Loucy (cell line): Measurements from ENCODE around the gene STPG2.

Experiments used
- H2AFZ ChIP-seq: fragments of 200-600 bp; sonication (generic); 2 replicates; pipeline ENCODE4 v1.6.0; 2016; ENCODE audit warnings: antibody characterized with exemption, mild to moderate bottlenecking, low read length, moderate library complexity
- H3F3A ChIP-seq: fragments of 200-600 bp; 2 replicates; pipeline ENCODE4 v1.6.0; 2016; ENCODE audit warnings: antibody characterized with exemption, low read depth, mild to moderate bottlenecking
- H3K27me3 ChIP-seq: fragments of 200-600 bp; sonication (generic); 2 replicates; pipeline ENCODE4 v1.6.1; 2014; ENCODE audit warnings: low read length, mild to moderate bottlenecking; ENCODE audit not compliant: insufficient read depth, poor library complexity, severe bottlenecking
- H3K36me3 ChIP-seq: fragments of 200-600 bp; sonication (generic); 2 replicates; pipeline ENCODE4 v1.6.1; 2016; ENCODE audit warnings: low read length; ENCODE audit not compliant: insufficient read depth
- H3K4me1 ChIP-seq: fragments of 200-600 bp; sonication (generic); 2 replicates; pipeline ENCODE4 v1.5.1; 2014; ENCODE audit warnings: low read length, mild to moderate bottlenecking; ENCODE audit not compliant: insufficient read depth, poor library complexity, severe bottlenecking
- H3K4me2 ChIP-seq: fragments of 200-600 bp; sonication (generic); 2 replicates; pipeline ENCODE4 v1.6.0; 2014; ENCODE audit warnings: antibody characterized with exemption, low read length, low read depth, mild to moderate bottlenecking; ENCODE audit not compliant: poor library complexity, severe bottlenecking
- H3K4me3 ChIP-seq: fragments of 200-600 bp; sonication (generic); 2 replicates; pipeline ENCODE4 v1.5.1; 2014; ENCODE audit warnings: low read length, mild to moderate bottlenecking, mixed read lengths; ENCODE audit not compliant: poor library complexity, severe bottlenecking
- H3K79me2 ChIP-seq: fragments of 200-600 bp; sonication (generic); 2 replicates; pipeline ENCODE4 v1.6.1; 2014; ENCODE audit warnings: low read length; ENCODE audit not compliant: insufficient read depth
- H3K9ac ChIP-seq: fragments of 200-600 bp; sonication (generic); 2 replicates; pipeline ENCODE4 v1.6.0; 2014; ENCODE audit warnings: mild to moderate bottlenecking, low read depth, low read length, moderate library complexity; ENCODE audit not compliant: poor library complexity, severe bottlenecking
- H3K9me2 ChIP-seq: fragments of 200-600 bp; sonication (generic); replicated peaks from 2 replicates; pipeline ENCODE4 v1.6.1; 2016; ENCODE audit warnings: low read depth, low read length, mixed read lengths
- H3K9me3 ChIP-seq: fragments of 200-600 bp; sonication (generic); 2 replicates; pipeline ENCODE4 v1.6.1; 2014; ENCODE audit warnings: mild to moderate bottlenecking, antibody characterized with exemption, low read length, low read depth; ENCODE audit not compliant: insufficient read depth
- H4K20me1 ChIP-seq: fragments of 200-600 bp; sonication (generic); 2 replicates; pipeline ENCODE4 v1.6.0; 2014; ENCODE audit warnings: antibody characterized with exemption, low read length, mild to moderate bottlenecking; ENCODE audit not compliant: insufficient read depth, poor library complexity, severe bottlenecking
- EZH2phosphoT487 ChIP-seq: fragments of 200-600 bp; IDR thresholded peaks from 2 replicates; pipeline ENCODE4 v1.6.1; 2018; ENCODE audit warnings: antibody characterized with exemption, mild to moderate bottlenecking, moderate library complexity, borderline replicate concordance
- TF ChIP-seq, protein P1 (sequence below): fragments of 200-600 bp; sonication (generic); conservative IDR thresholded peaks from 2 replicates; pipeline ENCODE4 v1.5.1; 2014; ENCODE audit warnings: mild to moderate bottlenecking, antibody characterized with exemption, low read length

STPG2 gene

GRCh38 chr4:98068495-98068894, 74.8 kb downstream of the STPG2 start:
- Histone ChIP-seq H3K4me3 (no peak overlapping the region), H3K36me3 (no peaks in the 10 kb centered on the region), H3F3A (no peaks in the 10 kb centered on the region), H3K79me2 (no peaks in the 10 kb centered on the region), H3K9me3 (no peaks in the 10 kb centered on the region), H3K4me1 (no peaks in the 10 kb centered on the region), H3K9ac (no peak overlapping the region), H2AFZ (no peak overlapping the region), H3K9me2 (no peaks in the 10 kb centered on the region), H3K27me3 (no peaks in the 10 kb centered on the region), H3K4me2 (no peak overlapping the region), H4K20me1 (no peaks in the 10 kb centered on the region)
- TF ChIP-seq, protein P1, sequence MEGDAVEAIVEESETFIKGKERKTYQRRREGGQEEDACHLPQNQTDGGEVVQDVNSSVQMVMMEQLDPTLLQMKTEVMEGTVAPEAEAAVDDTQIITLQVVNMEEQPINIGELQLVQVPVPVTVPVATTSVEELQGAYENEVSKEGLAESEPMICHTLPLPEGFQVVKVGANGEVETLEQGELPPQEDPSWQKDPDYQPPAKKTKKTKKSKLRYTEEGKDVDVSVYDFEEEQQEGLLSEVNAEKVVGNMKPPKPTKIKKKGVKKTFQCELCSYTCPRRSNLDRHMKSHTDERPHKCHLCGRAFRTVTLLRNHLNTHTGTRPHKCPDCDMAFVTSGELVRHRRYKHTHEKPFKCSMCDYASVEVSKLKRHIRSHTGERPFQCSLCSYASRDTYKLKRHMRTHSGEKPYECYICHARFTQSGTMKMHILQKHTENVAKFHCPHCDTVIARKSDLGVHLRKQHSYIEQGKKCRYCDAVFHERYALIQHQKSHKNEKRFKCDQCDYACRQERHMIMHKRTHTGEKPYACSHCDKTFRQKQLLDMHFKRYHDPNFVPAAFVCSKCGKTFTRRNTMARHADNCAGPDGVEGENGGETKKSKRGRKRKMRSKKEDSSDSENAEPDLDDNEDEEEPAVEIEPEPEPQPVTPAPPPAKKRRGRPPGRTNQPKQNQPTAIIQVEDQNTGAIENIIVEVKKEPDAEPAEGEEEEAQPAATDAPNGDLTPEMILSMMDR = no peak
- TF ChIP-seq EZH2phosphoT487 = no peak

DNA sequence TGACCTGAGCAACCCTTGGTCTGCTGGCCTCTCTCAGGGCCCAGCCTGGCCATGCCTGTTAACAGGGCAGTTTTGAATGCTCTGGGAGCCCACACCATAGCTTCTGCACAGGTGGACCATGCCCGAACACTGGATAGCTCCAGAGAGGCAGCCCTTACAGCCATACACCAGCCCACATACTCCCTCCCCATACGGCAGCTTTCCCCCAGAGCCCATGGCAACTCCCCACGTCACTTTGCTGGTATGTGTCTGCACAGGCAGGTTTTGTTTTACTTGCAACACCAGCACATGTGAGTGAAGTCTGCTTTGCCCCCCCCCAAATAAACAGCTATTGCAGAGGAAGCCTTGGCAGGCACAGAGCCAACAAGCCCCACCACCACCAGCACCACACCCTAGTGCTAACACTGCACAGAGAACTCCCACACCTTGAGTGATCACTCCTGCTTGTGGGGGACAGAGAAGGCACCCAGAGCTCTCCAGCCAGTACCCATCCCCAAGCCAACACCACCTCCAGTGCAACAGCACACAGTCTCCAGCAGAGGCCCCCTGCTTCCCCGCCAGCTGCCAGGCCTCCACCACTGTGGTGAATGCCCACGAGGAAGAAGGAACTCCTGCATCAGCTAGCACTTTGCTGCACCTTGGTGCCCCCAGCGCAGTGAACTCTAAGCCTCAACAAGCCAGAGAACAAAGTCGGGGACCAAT, 87.3 kb downstream of the STPG2 start:
- Histone ChIP-seq H3K36me3 (no peaks in the 10 kb centered on the region), H3K4me3 (no peak overlapping the region), H3K9me3 (no peaks in the 10 kb centered on the region), H2AFZ (no peak overlapping the region), H3K4me2 (no peak overlapping the region), H3K27me3 (no peaks in the 10 kb centered on the region), H3K9ac (no peak overlapping the region), H4K20me1 (no peaks in the 10 kb centered on the region), H3K4me1 (no peaks in the 10 kb centered on the region), H3K79me2 (no peaks in the 10 kb centered on the region), H3F3A (no peaks in the 10 kb centered on the region), H3K9me2 (no peaks in the 10 kb centered on the region)
- TF ChIP-seq, protein P1 = 0 out of 2 replicates have a peak, but pooled peaks have one; percentile 18
- TF ChIP-seq EZH2phosphoT487 = no peak

DNA sequence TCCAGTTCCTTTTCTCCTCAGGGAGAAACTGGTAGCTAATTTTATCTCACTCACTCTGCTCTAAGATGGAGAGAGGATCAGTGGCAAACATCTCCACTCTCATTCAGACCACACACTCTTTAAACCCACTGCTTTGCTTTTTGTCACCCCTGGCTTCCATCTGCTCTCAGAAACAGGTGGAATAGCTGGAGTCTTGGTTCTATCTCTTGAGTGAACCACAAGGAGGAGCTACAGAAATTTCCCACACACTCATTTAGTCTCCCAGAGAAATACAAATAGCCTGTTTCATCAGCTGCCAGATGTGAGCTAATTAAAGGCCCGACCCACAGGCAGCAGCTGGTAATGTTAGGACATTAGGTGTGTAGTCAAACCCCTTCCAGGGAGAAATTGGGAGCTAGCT, 96.6 kb downstream of the STPG2 start:
- Histone ChIP-seq H4K20me1 (no peaks in the 10 kb centered on the region), H3K36me3 (no peaks in the 10 kb centered on the region), H3K4me1 (no peaks in the 10 kb centered on the region), H3K4me2 (no peak overlapping the region), H3K9ac (no peak overlapping the region), H3K27me3 (no peaks in the 10 kb centered on the region), H3K79me2 (no peaks in the 10 kb centered on the region), H3K9me2 (no peaks in the 10 kb centered on the region), H2AFZ (no peak overlapping the region), H3F3A (no peaks in the 10 kb centered on the region), H3K9me3 (no peaks in the 10 kb centered on the region), H3K4me3 (no peak overlapping the region)
- TF ChIP-seq EZH2phosphoT487 = no peak
- TF ChIP-seq, protein P1 = no peak
